NCI-H1092 (cell line): ENCODE results near the gene SPNS3.

Experiments
- DNase-seq: peaks from one replicate; lab custom pipeline; 2025; lab: John Stamatoyannopoulos, UW

Gene SPNS3

GRCh38 chr17:4527566-4528125, 93.9 kb downstream of the SPNS3 start:
- DNase-seq: no peak

GRCh38 chr17:4529533-4530152, 95.9 kb downstream of the SPNS3 start:
- no peak for DNase-seq

DNA sequence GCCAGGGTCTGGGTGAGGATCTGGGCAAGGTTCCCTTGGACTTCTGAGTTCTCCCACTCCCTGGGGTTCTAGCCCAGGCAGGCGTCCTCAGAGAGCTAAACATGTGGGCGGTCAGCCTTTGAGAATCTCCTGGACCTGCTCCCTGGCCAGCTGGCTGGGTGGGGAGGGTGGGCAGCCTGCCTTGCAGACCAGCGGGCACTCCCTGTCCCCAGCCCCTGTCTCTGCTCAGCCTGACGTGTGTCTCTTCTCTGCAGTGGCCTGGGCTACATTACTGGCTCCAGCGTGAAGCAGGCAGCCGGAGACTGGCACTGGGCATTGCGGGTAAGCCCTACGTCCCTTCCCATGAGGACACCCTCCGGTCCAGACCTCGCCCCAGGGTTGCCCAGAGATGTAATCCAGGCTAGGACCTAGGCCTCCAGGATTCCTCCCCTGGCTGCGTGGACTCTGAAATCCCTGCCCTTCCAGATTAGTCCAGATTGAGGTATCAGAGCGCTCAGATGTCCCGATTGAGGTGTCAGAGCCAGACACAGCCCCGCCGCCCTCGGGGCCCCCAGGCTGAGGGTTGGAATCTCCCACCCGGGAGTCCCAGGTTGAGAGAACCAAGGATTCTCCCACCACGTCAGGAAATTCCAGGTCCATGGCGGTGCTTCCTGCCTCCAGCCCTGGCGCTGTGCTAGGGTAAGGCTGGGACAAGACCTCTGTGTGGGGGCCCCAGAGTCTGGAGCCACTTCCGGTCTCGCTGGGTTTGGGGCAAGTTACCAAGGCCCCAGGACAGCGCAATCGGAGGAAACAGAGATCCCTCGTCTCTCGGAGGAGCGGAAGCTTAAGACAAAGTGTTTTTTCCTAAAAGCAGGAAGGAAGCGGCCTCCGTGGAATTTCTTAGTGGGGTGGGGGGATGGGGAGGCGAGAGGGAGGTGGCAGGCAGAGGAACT, 97.3 kb downstream of the SPNS3 start:
- no peak for DNase-seq

GRCh38 chr17:4531988-4532736, 98.4 kb downstream of the SPNS3 start:
- no peak for DNase-seq

DNA sequence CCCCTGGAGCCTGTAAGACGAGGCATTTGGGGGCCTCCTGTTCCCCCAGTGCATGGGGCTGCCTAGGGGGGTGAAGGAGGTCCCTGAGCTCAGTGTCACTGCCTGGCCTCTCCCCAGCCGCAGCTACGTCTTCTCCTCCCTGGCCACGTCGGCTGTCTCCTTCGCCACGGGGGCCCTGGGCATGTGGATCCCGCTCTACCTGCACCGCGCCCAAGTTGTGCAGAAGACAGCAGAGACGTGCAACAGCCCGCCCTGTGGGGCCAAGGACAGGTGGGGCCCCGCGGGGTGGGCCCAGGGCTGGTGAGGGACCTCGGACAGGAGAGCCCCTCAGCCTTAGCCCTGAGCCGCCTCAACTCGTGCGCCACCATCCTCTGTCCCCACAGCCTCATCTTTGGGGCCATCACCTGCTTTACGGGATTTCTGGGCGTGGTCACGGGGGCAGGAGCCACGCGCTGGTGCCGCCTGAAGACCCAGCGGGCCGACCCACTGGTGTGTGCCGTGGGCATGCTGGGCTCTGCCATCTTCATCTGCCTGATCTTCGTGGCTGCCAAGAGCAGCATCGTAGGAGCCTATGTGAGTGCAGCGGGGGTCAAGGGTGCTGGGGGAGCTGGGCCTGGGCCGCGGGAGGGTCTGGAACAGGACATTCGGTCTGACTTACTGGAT, 99.3 kb downstream of the SPNS3 start:
- DNase-seq: no peak

- DNase-seq: no peak
These were observed 100.1 kb downstream of the SPNS3 start for GRCh38 chr17:4533523-4534504.

DNA sequence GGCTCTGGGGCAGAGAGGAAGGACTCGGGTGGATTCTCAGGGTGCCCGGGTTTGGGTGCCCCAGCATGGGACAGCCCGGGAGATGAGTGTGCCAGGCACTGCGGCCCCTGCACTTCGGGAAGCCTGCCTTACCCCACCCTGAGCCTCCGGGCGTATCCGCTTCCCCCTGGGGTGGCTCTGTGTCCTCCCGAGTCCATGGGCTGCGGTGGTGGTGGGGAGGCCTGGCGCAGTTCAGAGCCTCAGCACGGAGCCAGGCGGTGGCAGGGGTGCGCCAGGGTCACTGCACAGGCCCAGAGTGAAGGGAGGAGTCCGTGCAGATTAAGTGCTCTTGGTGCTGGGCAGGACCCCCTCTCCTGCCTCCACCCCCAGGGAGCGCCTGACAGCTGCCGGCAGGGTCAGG, 100.8 kb downstream of the SPNS3 start:
- no peak for DNase-seq

DNA sequence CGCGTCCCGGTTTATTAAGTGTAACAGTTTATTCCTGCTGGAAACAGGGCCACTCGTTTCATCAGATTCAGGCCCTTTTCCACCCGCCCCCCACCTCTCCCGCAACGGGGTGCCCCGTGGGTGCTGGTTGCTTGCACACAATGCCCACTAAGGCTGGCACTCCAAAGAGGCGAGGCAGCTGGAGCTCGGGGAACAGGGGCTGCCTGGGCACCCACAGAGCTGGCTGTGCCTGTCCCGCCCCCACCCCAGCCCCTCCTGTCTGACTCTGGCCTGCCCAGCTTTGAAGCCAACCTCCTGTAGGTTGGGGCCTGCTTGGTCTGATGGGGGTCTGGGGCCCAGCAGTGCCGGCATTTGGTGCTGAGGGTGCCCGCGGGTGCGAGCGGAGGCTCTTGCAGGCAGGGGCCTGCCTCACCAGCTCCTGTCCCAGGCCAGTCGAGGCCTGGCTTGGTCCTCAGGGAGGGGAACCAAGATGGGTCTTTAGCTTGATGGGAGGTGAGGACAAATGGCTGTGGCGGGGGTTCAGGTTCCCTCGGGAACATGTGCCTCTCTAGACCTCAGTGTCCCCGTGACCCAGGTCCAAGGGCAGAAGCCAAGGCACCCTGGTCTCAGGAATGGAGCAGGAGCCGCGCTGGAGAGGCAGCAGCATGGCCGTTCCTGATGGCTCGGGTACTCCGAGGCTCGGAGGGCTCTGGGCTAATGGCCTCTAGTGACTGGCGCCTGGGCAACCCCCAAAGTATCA, 101.4 kb downstream of the SPNS3 start:
- no peak for DNase-seq

- DNase-seq: no peak
These were observed 102.0 kb downstream of the SPNS3 start for GRCh38 chr17:4535667-4536258.

- no peak for DNase-seq
These were observed 102.6 kb downstream of the SPNS3 start for GRCh38 chr17:4536259-4536741.

- DNase-seq: no peak
These were observed 103.1 kb downstream of the SPNS3 start for GRCh38 chr17:4536742-4537411.
